K562 (cell line): ENCODE results near the gene TRIM14. TPM values are rescaled to one million over a fixed set of nuclear protein-coding genes. Genes with fewer than 3 reads are reported as not detected.

ENCODE experiments used
- DDX20 ChIP-seq: fragments of 450-650 bp; IDR thresholded peaks from 2 replicates; pipeline ENCODE4 v1.6.1; 2016; ENCODE audit warnings: missing genetic modification characterization, low read depth, mild to moderate bottlenecking, missing compliant biosample characterization, moderate library complexity
- GTF2A2 ChIP-seq: IDR thresholded peaks from 2 replicates; pipeline ENCODE4 v1.6.1; 2016; ENCODE audit warnings: mild to moderate bottlenecking, missing genetic modification characterization, missing compliant biosample characterization
- KAT8 ChIP-seq: fragments of 450-650 bp; IDR thresholded peaks from 2 replicates; pipeline ENCODE4 v1.6.1; 2016; ENCODE audit warnings: low read depth, mild to moderate bottlenecking
- NR4A1 ChIP-seq, 2 experiments: fragments of 250-450 bp in 1 of 2; fragments of 450-650 bp in 1 of 2; sonication (Bioruptor Pico) in 1 of 2; IDR thresholded peaks; 2 replicates each; pipeline versions ENCODE4 v1.4.0 to v1.6.1; 2016 to 2020; ENCODE audit warnings: mild to moderate bottlenecking in 2 of 2, missing compliant biosample characterization in 1 of 2, missing genetic modification characterization in 1 of 2, moderate library complexity in 1 of 2
- RFX1 ChIP-seq: fragments of 450-650 bp; IDR thresholded peaks from 2 replicates; pipeline ENCODE4 v1.6.1; 2016; ENCODE audit warnings: mild to moderate bottlenecking, moderate library complexity
- TAF7 ChIP-seq: fragments of 450-650 bp; IDR thresholded peaks from 2 replicates; pipeline ENCODE4 v1.6.1; 2016; ENCODE audit warnings: missing genetic modification characterization, missing compliant biosample characterization
- ZKSCAN1 ChIP-seq: fragments of 150-350 bp; IDR thresholded peaks from 2 replicates; pipeline ENCODE4 v1.6.1; 2016; ENCODE audit warnings: low read depth, low read length
- ZNF124 ChIP-seq: sonication (generic); formaldehyde crosslinking; IDR thresholded peaks from 2 replicates; pipeline ENCODE4 v1.8.1; 2022; ENCODE audit warnings: missing genetic modification reagents
- ZSCAN32 ChIP-seq: fragments of 450-650 bp; formaldehyde crosslinking; IDR thresholded peaks from 2 replicates; pipeline ENCODE4 v1.4.0; 2020; ENCODE audit warnings: mild to moderate bottlenecking, moderate library complexity
- polyA plus RNA-seq, 8 experiments: library from polyadenylated mRNA; depleted of rRNA in 4 of 8; stranded (reverse) in 5 of 8; unstranded in 3 of 8; fragments of >200 nt; fragmentation: Nextera tagmentation in 2 of 8; fragmentation: Illumina TruSeq in 1 of 8; extraction: Ambion mirVana in 2 of 8; extraction: Trizol in 1 of 8; gene quantifications; 2 replicates each; pipeline versions ENCODE4 v1.2.1 to v1.2.3, GENCODE V29; 2011 to 2014; ENCODE audit warnings: inconsistent platforms in 1 of 8, missing spikeins in 1 of 8
- total RNA-seq, 7 experiments: library from RNA; depleted of rRNA in 6 of 7; stranded (reverse); fragments of >200 nt in 6 of 7; fragmentation: Illumina TruSeq in 2 of 7; extraction: Trizol in 2 of 7; gene quantifications; 2 replicates each; pipeline versions ENCODE4 v1.2.1 to v1.2.3, GENCODE V29; 2011 to 2021; ENCODE audit warnings: low replicate concordance in 1 of 7
- TF ChIP-seq, protein P1 (sequence below): IDR thresholded peaks from 2 replicates; pipeline ENCODE4 v1.6.1; 2016; ENCODE audit warnings: missing genetic modification characterization, missing compliant biosample characterization
- TF ChIP-seq, protein P2 (sequence below): sonication (generic); formaldehyde crosslinking; IDR thresholded peaks from 2 replicates; pipeline ENCODE4 v1.8.0; 2023; ENCODE audit warnings: mild to moderate bottlenecking, missing genetic modification reagents
- TF ChIP-seq, protein P3 (sequence below): fragments of 250-450 bp; sonication (Bioruptor Pico); IDR thresholded peaks from 2 replicates; pipeline ENCODE4 v1.4.0; 2020; ENCODE audit warnings: mild to moderate bottlenecking, moderate library complexity
- TF ChIP-seq, protein P4 (sequence below): IDR thresholded peaks from 2 replicates; pipeline ENCODE4 v1.6.1; 2014; ENCODE audit warnings: antibody characterized with exemption

Gene TRIM14
- total and polyA plus RNA-seq, 9 of the 15 experiments (the other 6 are each of a cell fraction or from before 2014, with no cell fraction given), result 7.6 to 41.0 (median 17.9) TPM

DNA sequence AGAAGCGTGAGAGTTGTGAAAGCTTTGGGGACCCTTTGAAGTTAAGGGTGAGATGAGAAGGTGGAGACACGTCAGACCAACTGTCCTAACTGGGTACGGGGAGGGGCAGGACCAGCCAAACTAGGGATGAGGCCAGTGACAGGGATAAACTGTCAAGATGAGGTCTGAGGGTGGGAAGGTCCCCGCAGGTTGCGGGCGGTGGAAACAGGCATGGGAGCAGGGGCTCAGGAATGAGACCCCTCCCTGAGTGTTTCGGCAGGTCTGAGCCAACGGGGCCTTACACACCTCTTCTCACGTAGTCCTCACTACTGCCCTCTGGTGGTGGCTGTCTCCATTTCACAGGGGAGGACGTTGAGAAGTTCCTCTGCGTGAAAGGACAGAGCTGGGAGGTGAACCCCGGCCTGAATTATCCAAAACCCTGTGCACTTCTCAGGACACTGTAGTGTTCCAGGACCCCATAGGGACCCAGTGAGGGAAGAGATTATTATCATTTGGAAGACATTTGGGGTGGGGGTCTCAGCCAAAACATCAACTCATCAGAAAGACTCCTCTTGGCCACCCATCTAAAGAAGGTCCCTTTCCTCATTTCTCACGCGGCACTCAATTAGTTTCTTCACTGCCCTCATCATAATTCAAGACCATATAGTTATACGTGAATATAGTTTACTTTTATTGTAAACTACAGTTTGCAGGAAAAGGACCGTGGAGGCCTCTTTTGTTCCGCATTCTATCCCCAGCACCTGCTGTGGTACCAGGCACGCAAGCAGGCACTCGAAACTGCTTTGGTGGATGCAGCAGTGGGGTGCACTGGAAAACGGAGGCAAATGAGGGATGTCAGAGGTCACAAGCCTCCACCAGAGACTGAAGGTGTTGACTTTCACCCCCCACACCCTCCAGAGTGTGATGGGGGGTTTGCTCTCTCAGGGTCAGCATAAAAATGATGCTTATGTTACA lies 84.2 kb downstream of the TRIM14 start (continued):
- TF ChIP-seq, protein P1, sequence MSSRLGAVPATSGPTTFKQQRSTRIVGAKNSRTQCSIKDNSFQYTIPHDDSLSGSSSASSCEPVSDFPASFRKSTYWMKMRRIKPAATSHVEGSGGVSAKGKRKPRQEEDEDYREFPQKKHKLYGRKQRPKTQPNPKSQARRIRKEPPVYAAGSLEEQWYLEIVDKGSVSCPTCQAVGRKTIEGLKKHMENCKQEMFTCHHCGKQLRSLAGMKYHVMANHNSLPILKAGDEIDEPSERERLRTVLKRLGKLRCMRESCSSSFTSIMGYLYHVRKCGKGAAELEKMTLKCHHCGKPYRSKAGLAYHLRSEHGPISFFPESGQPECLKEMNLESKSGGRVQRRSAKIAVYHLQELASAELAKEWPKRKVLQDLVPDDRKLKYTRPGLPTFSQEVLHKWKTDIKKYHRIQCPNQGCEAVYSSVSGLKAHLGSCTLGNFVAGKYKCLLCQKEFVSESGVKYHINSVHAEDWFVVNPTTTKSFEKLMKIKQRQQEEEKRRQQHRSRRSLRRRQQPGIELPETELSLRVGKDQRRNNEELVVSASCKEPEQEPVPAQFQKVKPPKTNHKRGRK (tag), result no peak
- TF ChIP-seq DDX20 (tag) (no peak), GTF2A2 (tag) (no peak), RFX1 (no peak), ZNF124 (no peak), TAF7 (tag) (no peak), NR4A1 (CRISPR knock-in tag; IDR thresholded peaks at IDR 0.05) (no peak), NR4A1 (tag; IDR thresholded peaks at IDR 0.05) (no peak), ZSCAN32 (no peak), ZKSCAN1 (no peak), KAT8 (no peak)
- TF ChIP-seq, protein P2, sequence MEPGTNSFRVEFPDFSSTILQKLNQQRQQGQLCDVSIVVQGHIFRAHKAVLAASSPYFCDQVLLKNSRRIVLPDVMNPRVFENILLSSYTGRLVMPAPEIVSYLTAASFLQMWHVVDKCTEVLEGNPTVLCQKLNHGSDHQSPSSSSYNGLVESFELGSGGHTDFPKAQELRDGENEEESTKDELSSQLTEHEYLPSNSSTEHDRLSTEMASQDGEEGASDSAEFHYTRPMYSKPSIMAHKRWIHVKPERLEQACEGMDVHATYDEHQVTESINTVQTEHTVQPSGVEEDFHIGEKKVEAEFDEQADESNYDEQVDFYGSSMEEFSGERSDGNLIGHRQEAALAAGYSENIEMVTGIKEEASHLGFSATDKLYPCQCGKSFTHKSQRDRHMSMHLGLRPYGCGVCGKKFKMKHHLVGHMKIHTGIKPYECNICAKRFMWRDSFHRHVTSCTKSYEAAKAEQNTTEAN, result no peak
- TF ChIP-seq, protein P3, sequence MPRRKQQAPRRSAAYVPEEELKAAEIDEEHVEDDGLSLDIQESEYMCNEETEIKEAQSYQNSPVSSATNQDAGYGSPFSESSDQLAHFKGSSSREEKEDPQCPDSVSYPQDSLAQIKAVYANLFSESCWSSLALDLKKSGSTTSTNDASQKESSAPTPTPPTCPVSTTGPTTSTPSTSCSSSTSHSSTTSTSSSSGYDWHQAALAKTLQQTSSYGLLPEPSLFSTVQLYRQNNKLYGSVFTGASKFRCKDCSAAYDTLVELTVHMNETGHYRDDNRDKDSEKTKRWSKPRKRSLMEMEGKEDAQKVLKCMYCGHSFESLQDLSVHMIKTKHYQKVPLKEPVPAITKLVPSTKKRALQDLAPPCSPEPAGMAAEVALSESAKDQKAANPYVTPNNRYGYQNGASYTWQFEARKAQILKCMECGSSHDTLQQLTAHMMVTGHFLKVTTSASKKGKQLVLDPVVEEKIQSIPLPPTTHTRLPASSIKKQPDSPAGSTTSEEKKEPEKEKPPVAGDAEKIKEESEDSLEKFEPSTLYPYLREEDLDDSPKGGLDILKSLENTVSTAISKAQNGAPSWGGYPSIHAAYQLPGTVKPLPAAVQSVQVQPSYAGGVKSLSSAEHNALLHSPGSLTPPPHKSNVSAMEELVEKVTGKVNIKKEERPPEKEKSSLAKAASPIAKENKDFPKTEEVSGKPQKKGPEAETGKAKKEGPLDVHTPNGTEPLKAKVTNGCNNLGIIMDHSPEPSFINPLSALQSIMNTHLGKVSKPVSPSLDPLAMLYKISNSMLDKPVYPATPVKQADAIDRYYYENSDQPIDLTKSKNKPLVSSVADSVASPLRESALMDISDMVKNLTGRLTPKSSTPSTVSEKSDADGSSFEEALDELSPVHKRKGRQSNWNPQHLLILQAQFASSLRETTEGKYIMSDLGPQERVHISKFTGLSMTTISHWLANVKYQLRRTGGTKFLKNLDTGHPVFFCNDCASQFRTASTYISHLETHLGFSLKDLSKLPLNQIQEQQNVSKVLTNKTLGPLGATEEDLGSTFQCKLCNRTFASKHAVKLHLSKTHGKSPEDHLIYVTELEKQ (CRISPR knock-in tag), result no peak
- TF ChIP-seq, protein P4, sequence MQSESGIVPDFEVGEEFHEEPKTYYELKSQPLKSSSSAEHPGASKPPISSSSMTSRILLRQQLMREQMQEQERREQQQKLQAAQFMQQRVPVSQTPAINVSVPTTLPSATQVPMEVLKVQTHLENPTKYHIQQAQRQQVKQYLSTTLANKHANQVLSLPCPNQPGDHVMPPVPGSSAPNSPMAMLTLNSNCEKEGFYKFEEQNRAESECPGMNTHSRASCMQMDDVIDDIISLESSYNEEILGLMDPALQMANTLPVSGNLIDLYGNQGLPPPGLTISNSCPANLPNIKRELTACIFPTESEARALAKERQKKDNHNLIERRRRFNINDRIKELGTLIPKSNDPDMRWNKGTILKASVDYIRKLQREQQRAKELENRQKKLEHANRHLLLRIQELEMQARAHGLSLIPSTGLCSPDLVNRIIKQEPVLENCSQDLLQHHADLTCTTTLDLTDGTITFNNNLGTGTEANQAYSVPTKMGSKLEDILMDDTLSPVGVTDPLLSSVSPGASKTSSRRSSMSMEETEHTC, result no peak
- TF ChIP-seq, all 486 proteins: peak for 22
